Gastrocnemius medialis (tissue), 4 donors: ENCODE measurements around the gene CPXM1. TPM values are rescaled to one million over a fixed set of nuclear protein-coding genes. Genes with fewer than 3 reads are reported as not detected.

Experiments
- ATAC-seq, 2 donors: fragments of 150-250 bp; one replicate each; pipeline ENCODE4 v1.9.1; 2016
- DNase-seq, 2 donors: peaks; one replicate each; pipeline ENCODE4 v3.0.0-alpha.2; 2019
- H3K27ac ChIP-seq, 4 donors: fragments of 200-600 bp; sonication (generic); 1 replicate in 1 of 4; 2 replicates in 3 of 4; pipeline ENCODE4 v1.5.1; 2016 to 2018; ENCODE audit warnings: mild to moderate bottlenecking in 2 of 4, moderate library complexity in 1 of 4
- H3K27me3 ChIP-seq, 3 donors: fragments of 200-600 bp; sonication (generic) in 2 of 3; 1 replicate in 1 of 3; 2 replicates in 2 of 3; pipeline versions ENCODE4 v1.5.1 to v1.6.0; 2016 to 2019; ENCODE audit warnings: mild to moderate bottlenecking in 1 of 3, moderate library complexity in 1 of 3
- H3K36me3 ChIP-seq, 2 donors: fragments of 200-600 bp; sonication (generic) in 1 of 2; one replicate each; pipeline ENCODE4 v1.5.1; 2017 to 2018
- H3K4me1 ChIP-seq, 2 donors: fragments of 200-600 bp; sonication (generic) in 1 of 2; one replicate each; pipeline ENCODE4 v1.5.1; 2016 to 2017; ENCODE audit warnings: mild to moderate bottlenecking in 2 of 2
- H3K4me3 ChIP-seq, 4 donors: fragments of 200-600 bp; sonication (generic) in 3 of 4; 1 replicate in 1 of 4; 2 replicates in 3 of 4; pipeline ENCODE4 v1.5.1; 2016 to 2019; ENCODE audit warnings: mild to moderate bottlenecking in 2 of 4
- H3K9me3 ChIP-seq, 3 donors: fragments of 200-600 bp; sonication (generic) in 2 of 3; 1 replicate in 1 of 3; 2 replicates in 2 of 3; pipeline ENCODE4 v1.5.1; 2016 to 2019
- CTCF ChIP-seq, 5 experiments: fragments of 450-650 bp in 3 of 5; fragments of 200-600 bp in 2 of 5; sonication (generic) in 2 of 5; IDR thresholded peaks in 4 of 5; conservative IDR thresholded peaks in 1 of 5; 1 replicate in 4 of 5; 2 replicates in 1 of 5; pipeline ENCODE4 v1.5.1; 2016 to 2019; ENCODE audit warnings: antibody characterized with exemption in 5 of 5, mild to moderate bottlenecking in 3 of 5, moderate library complexity in 3 of 5
- POLR2A ChIP-seq, 2 donors: fragments of 450-650 bp; IDR thresholded peaks; one replicate each; pipeline ENCODE4 v1.6.1; 2017; ENCODE audit warnings: antibody characterized with exemption in 2 of 2, mild to moderate bottlenecking in 2 of 2, moderate library complexity in 2 of 2
- in situ Hi-C, 4 donors: fragments of 200-750 bp; cut with MboI; loops; one replicate each; pipeline versions ENCODE4 v1.15.0 to v1.8.0; 2017; ENCODE audit warnings: low sequenced_read_pairs in 4 of 4
- intact Hi-C: fragments of 100-400 bp; cut with DNase I; formaldehyde crosslinking; loops from one replicate; pipeline ENCODE4 v1.15.1; 2023; ENCODE audit warnings: low total_unique reads
- total RNA-seq, 4 donors: library from RNA; depleted of rRNA; stranded (reverse); fragments of >200 nt; gene quantifications; one replicate each; pipeline versions ENCODE4 v1.1.0 to v1.2.3, GENCODE V29; 2016

The CPXM1 gene
- total RNA-seq, 4 donors from 2014 or later, result 0.46 to 1.6 (median 0.81) TPM; not detected in 1

GRCh38 chr20:2829376-2829775, 28.9 kb upstream of the CPXM1 start:
- no peaks in the 10 kb centered on the region for H3K36me3 ChIP-seq
- H3K27me3 ChIP-seq, result peaks cover 10 to 22% (median 22%) of the 10 kb centered on the region in 3 donors
- no peaks in the 10 kb centered on the region for H3K4me1 ChIP-seq
- TF ChIP-seq CTCF (IDR thresholded peaks at IDR 0.05 in 4 of 5, conservative IDR thresholded peaks at IDR 0.05 in 1 of 5) (no peak), POLR2A (IDR thresholded peaks at IDR 0.05) (no peak)
- intact Hi-C loops (no loop called here), in situ Hi-C loops (loop anchor here in 1 of 4 donors (25.0 kb wide), 1 partner anchor 1717 kb away; the partner anchor contains the start of gene PSMF1)
- no peak for ATAC-seq
- H3K27ac ChIP-seq, result no peak overlapping the region
- no peak for DNase-seq
- no peak overlapping the region for H3K4me3 ChIP-seq
- H3K9me3 ChIP-seq, result no peaks in the 10 kb centered on the region

GRCh38 chr20:2826655-2827054, 26.2 kb upstream of the CPXM1 start:
- no peaks in the 10 kb centered on the region for H3K4me1 ChIP-seq
- intact Hi-C loops (no loop called here), in situ Hi-C loops (loop anchor here in 1 of 4 donors (25.0 kb wide), 1 partner anchor 1714 kb away; the partner anchor contains the start of gene PSMF1)
- TF ChIP-seq POLR2A (IDR thresholded peaks at IDR 0.05), result no peak
- no peak for TF ChIP-seq CTCF (IDR thresholded peaks at IDR 0.05 in 4 of 5, conservative IDR thresholded peaks at IDR 0.05 in 1 of 5)
- H3K36me3 ChIP-seq, result no peaks in the 10 kb centered on the region
- DNase-seq (no peak), ATAC-seq (no peak)
- peaks cover 16 to 28% (median 22%) of the 10 kb centered on the region in 3 donors for H3K27me3 ChIP-seq
- H3K27ac ChIP-seq, result no peak overlapping the region
- no peaks in the 10 kb centered on the region for H3K9me3 ChIP-seq
- no peak overlapping the region for H3K4me3 ChIP-seq

GRCh38 chr20:2825761-2826160, 25.3 kb upstream of the CPXM1 start:
- Histone ChIP-seq H3K9me3 (no peaks in the 10 kb centered on the region), H3K4me3 (no peak overlapping the region), H3K4me1 (no peaks in the 10 kb centered on the region), H3K27ac (no peak overlapping the region), H3K27me3 (peaks cover 25 to 37% (median 26%) of the 10 kb centered on the region in 3 donors), H3K36me3 (no peaks in the 10 kb centered on the region)
- DNase-seq (no peak), ATAC-seq (no peak)
- in situ Hi-C loops (loop anchor here in 1 of 4 donors (25.0 kb wide), 1 partner anchor 1713 kb away; the partner anchor contains the start of gene PSMF1), intact Hi-C loops (no loop called here)
- TF ChIP-seq POLR2A (IDR thresholded peaks at IDR 0.05) (no peak), CTCF (IDR thresholded peaks at IDR 0.05 in 4 of 5, conservative IDR thresholded peaks at IDR 0.05 in 1 of 5) (no peak)

- H3K27ac ChIP-seq, result no peak overlapping the region
- H3K27me3 ChIP-seq, result peaks cover 22 to 38% (median 33%) of the 10 kb centered on the region in 3 donors
- H3K9me3 ChIP-seq, result no peaks in the 10 kb centered on the region
- in situ Hi-C loops, result no loop called here
- no peak for TF ChIP-seq CTCF (IDR thresholded peaks at IDR 0.05 in 4 of 5, conservative IDR thresholded peaks at IDR 0.05 in 1 of 5)
- TF ChIP-seq POLR2A (IDR thresholded peaks at IDR 0.05), result no peak
- no peak for DNase-seq
- no peak overlapping the region for H3K4me3 ChIP-seq
- intact Hi-C loops, result no loop called here
- no peaks in the 10 kb centered on the region for H3K4me1 ChIP-seq
- H3K36me3 ChIP-seq, result no peaks in the 10 kb centered on the region
- ATAC-seq, result no peak
These were observed 21.6 kb upstream of the CPXM1 start for GRCh38 chr20:2822073-2822472.
